NT2/D1 (cell line): ENCODE data around the gene KIF26A.

ENCODE experiments used
- DNase-seq: peaks from one replicate; pipeline ENCODE4 v3.0.0-alpha.2; 2011; ENCODE audit warnings: low read depth, low spot score
- H3K27me3 ChIP-seq: 2 replicates; pipeline ENCODE4 v1.6.0; 2011; ENCODE audit warnings: mild to moderate bottlenecking; ENCODE audit not compliant: insufficient read length, insufficient read depth
- H3K36me3 ChIP-seq: 2 replicates; pipeline ENCODE4 v1.6.1; 2011; ENCODE audit warnings: mild to moderate bottlenecking, low read length, mixed read lengths; ENCODE audit not compliant: insufficient read depth, insufficient read length
- H3K4me1 ChIP-seq: 2 replicates; pipeline ENCODE4 v1.5.1; 2011; ENCODE audit not compliant: insufficient read depth, insufficient read length
- H3K4me3 ChIP-seq: 2 replicates; pipeline ENCODE4 v1.5.1; 2011; ENCODE audit warnings: low read depth; ENCODE audit not compliant: insufficient read length
- H3K9ac ChIP-seq: 2 replicates; pipeline ENCODE4 v1.6.0; 2011; ENCODE audit warnings: low read depth; ENCODE audit not compliant: insufficient read length
- H3K9me3 ChIP-seq: 2 replicates; pipeline ENCODE4 v1.5.1; 2011; ENCODE audit warnings: mild to moderate bottlenecking, low read length; ENCODE audit not compliant: insufficient read depth
- SUZ12 ChIP-seq: IDR thresholded peaks from 2 replicates; pipeline ENCODE4 v1.6.1; 2011; ENCODE audit not compliant: insufficient read length, insufficient read depth; ENCODE audit errors: extremely low read depth
- YY1 ChIP-seq: IDR thresholded peaks from 2 replicates; pipeline ENCODE4 v1.6.1; 2011; ENCODE audit not compliant: insufficient read length, insufficient read depth
- ZNF274 ChIP-seq: IDR thresholded peaks from 2 replicates; pipeline ENCODE4 v1.6.1; 2011; ENCODE audit warnings: mild to moderate bottlenecking, low read depth, low read length

KIF26A gene

GRCh38 chr14:104112609-104113571 lies 25.5 kb upstream of the KIF26A start:
- no peak for DNase-seq
- TF ChIP-seq ZNF274: no peak
- TF ChIP-seq SUZ12: no peak
- no peak for TF ChIP-seq YY1
- H3K9me3 ChIP-seq: no peaks in the 10 kb centered on the region

DNA sequence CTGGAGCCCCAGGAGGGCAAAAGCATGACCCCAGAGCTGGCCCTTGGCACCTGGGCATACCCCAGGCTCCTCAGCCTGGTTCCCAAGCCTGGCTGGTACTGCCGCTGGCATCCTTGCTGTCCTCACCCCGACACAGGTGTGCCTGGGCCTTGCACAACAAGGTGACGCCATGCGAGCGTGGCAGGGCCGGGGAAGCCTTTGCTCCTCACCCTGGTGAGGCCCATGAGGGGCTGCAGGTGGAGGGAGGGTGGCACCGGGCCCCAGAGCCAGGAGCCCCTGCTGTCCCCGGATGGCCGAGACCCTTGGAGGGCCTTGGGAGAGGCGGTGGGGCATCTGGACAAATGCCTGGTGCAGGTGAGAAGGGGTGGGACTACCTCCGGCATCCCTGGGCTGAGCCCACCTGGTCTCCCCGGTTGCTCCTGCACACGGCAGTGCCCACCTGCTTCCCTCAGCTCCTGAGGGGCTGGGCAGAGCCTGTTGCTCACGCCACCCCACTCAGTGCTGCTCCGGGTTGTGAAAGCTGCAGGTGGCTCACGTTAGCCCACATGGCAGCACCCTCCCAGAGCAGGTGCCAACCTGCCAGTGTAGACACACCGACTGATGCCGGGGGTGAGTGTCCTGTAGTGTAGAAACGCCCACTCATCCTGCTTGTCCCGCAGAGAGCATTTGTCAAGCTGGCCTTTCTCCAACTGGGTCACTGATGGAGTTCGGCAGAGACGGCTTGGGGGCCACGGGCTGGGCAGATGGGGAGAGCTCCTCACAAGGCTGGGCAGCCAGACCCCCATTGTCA lies 24.6 kb upstream of the KIF26A start:
- TF ChIP-seq SUZ12: no peak
- no peak for TF ChIP-seq ZNF274
- TF ChIP-seq YY1: no peak
- Histone ChIP-seq H3K27me3 (peaks cover 41% of the 10 kb centered on the region), H3K4me3 (no peak overlapping the region), H3K9me3 (no peaks in the 10 kb centered on the region), H3K36me3 (no peaks in the 10 kb centered on the region), H3K4me1 (peaks cover 15% of the 10 kb centered on the region), H3K9ac (no peak overlapping the region)
- DNase-seq: no peak

More at GRCh38 chr14:104112609-104113571, 25.5 kb upstream of the KIF26A start:
- H3K36me3 ChIP-seq: no peaks in the 10 kb centered on the region
- H3K9ac ChIP-seq: no peak overlapping the region
- peaks cover 32% of the 10 kb centered on the region for H3K27me3 ChIP-seq
- no peak overlapping the region for H3K4me3 ChIP-seq
- H3K4me1 ChIP-seq: peaks cover 21% of the 10 kb centered on the region

DNA sequence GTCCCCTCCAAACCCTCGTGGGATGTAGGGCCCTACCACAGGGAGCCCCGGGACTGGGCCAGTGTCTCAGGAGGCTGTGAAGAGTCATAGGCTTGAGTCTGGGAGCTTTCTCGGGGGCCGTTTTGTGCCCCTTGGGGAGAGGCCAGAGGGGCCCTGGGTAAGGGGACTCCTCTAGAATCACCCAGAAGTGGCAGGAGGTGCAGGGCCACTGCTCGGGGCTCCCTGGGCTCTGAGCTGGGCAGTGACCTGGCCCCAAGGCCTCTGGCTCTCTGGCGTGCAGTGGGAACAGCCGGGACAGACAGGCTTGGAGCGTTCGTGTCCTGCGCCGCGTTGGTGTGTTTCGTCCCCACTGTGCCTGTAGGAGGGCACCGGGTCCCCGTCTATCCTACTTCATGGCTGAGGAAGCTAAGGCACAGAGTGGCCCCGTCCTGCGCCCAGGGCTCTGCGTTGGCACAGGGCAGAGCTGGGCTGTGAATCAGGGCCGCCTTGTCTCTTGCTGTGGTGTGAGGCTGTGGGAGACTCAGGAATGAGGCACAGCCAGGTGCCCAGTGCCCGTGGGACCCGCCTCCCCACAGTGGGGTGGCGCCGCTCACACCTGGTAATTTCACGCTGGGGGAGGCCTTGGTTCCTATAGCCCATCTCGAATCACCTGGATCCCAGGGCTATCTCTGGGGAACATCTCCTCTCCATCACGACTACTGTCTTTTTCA lies 23.8 kb upstream of the KIF26A start:
- H3K4me1 ChIP-seq: peaks cover 10% of the 10 kb centered on the region
- H3K27me3 ChIP-seq: peaks cover 49% of the 10 kb centered on the region
- H3K9ac ChIP-seq: no peak overlapping the region
- H3K4me3 ChIP-seq: no peak overlapping the region
- TF ChIP-seq ZNF274: no peak
- no peak for TF ChIP-seq SUZ12
- no peak for TF ChIP-seq YY1
- H3K36me3 ChIP-seq: no peaks in the 10 kb centered on the region
- no peak for DNase-seq
- H3K9me3 ChIP-seq: no peaks in the 10 kb centered on the region

DNA sequence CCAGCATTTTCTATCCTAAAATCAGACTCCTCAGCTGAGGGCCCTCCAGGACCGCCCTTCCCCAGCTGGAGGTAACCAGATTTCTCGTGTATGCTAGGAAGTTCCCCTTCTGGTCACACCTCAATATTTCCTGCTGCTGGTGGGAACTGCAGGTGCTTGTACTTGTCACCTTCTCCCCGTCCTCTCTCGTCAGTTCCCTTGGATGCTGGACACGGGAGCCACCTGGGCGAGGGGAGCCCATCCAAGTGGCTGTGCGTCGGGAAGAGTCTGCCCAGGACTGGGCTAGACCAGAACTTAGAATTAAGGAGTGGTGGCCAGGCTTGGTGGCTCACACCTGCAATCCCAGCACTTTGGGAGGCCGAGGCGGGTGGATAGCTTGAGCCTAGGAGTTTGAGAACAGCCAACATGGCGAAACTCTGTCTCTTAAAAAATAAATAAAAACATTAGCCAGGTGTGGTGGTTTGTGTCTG lies 23.2 kb upstream of the KIF26A start:
- no peak for TF ChIP-seq YY1
- TF ChIP-seq SUZ12: no peak
- no peak for TF ChIP-seq ZNF274
- peaks cover 52% of the 10 kb centered on the region for H3K27me3 ChIP-seq
- H3K9ac ChIP-seq: no peak overlapping the region
- no peak for DNase-seq
- H3K36me3 ChIP-seq: no peaks in the 10 kb centered on the region
- H3K4me1 ChIP-seq: peaks cover 9% of the 10 kb centered on the region
- H3K4me3 ChIP-seq: no peak overlapping the region
- no peaks in the 10 kb centered on the region for H3K9me3 ChIP-seq

DNA sequence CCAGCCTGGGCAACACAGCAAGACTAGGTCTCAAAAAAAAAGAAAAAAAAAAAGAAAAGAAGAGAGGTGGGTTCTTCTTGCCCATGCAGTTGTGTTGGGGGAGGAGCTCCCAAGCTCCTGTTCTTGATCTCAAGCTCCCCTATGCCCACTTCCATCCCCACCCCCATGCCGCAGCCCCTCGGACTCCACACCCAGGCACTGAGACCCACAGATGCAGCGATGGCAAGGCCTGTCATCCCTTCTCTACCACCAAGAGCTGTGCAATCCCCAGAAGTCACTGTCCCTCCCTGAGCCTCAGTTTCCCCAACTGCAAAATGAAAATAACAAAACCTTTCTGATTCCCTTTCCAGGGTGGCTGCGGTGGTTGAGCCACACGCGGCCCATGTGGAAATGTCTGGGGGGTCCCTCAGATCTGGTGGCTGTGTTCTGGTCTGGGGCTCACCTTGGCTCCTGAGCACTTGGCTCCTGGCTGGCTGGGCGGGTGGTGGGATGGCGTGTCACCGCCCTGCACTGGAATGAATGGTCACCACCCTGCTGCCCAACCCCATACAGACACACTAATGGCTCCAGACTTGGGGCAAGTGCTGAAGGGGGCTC lies 22.6 kb upstream of the KIF26A start:
- H3K4me3 ChIP-seq: no peak overlapping the region
- no peaks in the 10 kb centered on the region for H3K36me3 ChIP-seq
- H3K9me3 ChIP-seq: no peaks in the 10 kb centered on the region
- no peak for DNase-seq
- H3K4me1 ChIP-seq: peaks cover 7% of the 10 kb centered on the region
- H3K9ac ChIP-seq: no peak overlapping the region
- H3K27me3 ChIP-seq: peaks cover 52% of the 10 kb centered on the region
- TF ChIP-seq YY1 (no peak), SUZ12 (no peak), ZNF274 (no peak)

- DNase-seq: no peak
- no peaks in the 10 kb centered on the region for H3K36me3 ChIP-seq
- TF ChIP-seq SUZ12 (no peak), YY1 (no peak), ZNF274 (no peak)
- peak overlapping the region; percentile 42 for H3K4me3 ChIP-seq
- peaks cover 52% of the 10 kb centered on the region for H3K27me3 ChIP-seq
- H3K9ac ChIP-seq: peak overlapping the region; percentile 51
- H3K4me1 ChIP-seq: peaks cover 7% of the 10 kb centered on the region
- no peaks in the 10 kb centered on the region for H3K9me3 ChIP-seq
These were observed 22.1 kb upstream of the KIF26A start for GRCh38 chr14:104116288-104116755.
